Transverse colon (tissue), 4 donors: ENCODE results near the gene GNB4. TPM values are rescaled to one million over a fixed set of nuclear protein-coding genes. Genes with fewer than 3 reads are reported as not detected.

Source experiments
- DNase-seq: peaks from one replicate; pipeline ENCODE4 v3.0.0-alpha.2; 2019
- H3K27ac ChIP-seq, 4 donors: fragments of 200-600 bp; sonication (generic); 2 replicates each; pipeline ENCODE4 v1.5.1; 2016 to 2018; ENCODE audit warnings: inconsistent platforms in 4 of 4
- H3K27me3 ChIP-seq: fragments of 200-600 bp; sonication (generic); 2 replicates; pipeline ENCODE4 v1.5.1; 2017; ENCODE audit warnings: inconsistent platforms
- H3K36me3 ChIP-seq, 4 donors: fragments of 200-600 bp; sonication (generic); 2 replicates each; pipeline ENCODE4 v1.5.1; 2017 to 2019; ENCODE audit warnings: inconsistent platforms in 4 of 4
- H3K4me1 ChIP-seq, 4 donors: fragments of 200-600 bp; sonication (generic); 2 replicates each; pipeline ENCODE4 v1.5.1; 2017 to 2020; ENCODE audit warnings: inconsistent platforms in 4 of 4
- H3K4me3 ChIP-seq, 4 donors: fragments of 200-600 bp; sonication (generic); 1 replicate in 1 of 4; 2 replicates in 3 of 4; pipeline versions ENCODE4 v1.5.1 to v1.6.1; 2017 to 2019; ENCODE audit warnings: inconsistent platforms in 4 of 4
- H3K9me3 ChIP-seq, 2 donors: fragments of 200-600 bp; sonication (generic); 2 replicates each; pipeline ENCODE4 v1.5.1; 2017 to 2019; ENCODE audit warnings: inconsistent platforms in 2 of 2
- EP300 ChIP-seq: sonication (generic); formaldehyde crosslinking; IDR thresholded peaks from one replicate; pipeline ENCODE4 v1.6.1; 2017; ENCODE audit warnings: antibody characterized with exemption, low read depth
- POLR2A ChIP-seq: fragments of 450-650 bp; IDR thresholded peaks from one replicate; pipeline ENCODE4 v1.6.1; 2016; ENCODE audit warnings: antibody characterized with exemption, mild to moderate bottlenecking, moderate library complexity
- POLR2AphosphoS5 ChIP-seq, 3 donors: sonication (generic); formaldehyde crosslinking; IDR thresholded peaks; one replicate each; pipeline ENCODE4 v1.6.1; 2016; ENCODE audit warnings: antibody characterized with exemption in 3 of 3
- WGBS, 2 donors: methylation state at CpG; one replicate each; pipeline ENCODE4 v1.1.5; 2018; ENCODE audit warnings: low coverage in 1 of 2; 5-methylcytosine and 5-hydroxymethylcytosine counted together
- in situ Hi-C, 4 donors: fragments of 200-750 bp; cut with MboI; loops; one replicate each; pipeline versions ENCODE4 v1.15.0 to v1.15.1; 2017; ENCODE audit warnings: low sequenced_read_pairs in 3 of 4, low pct_ligation_motif_present in 1 of 4, low pct_unique_long_range_greater_than_20kb in 1 of 4
- intact Hi-C: fragments of 100-400 bp; cut with DNase I; formaldehyde crosslinking; loops from one replicate; pipeline ENCODE4 v1.15.1; 2023; ENCODE audit warnings: low total_unique reads
- total RNA-seq, 4 donors: library from RNA; depleted of rRNA; stranded (reverse); fragments of >200 nt; gene quantifications; one replicate each; pipeline ENCODE4 v1.1.0, GENCODE V29; 2016
- TF ChIP-seq, protein P1 (sequence below), 5 experiments: fragments of 200-600 bp in 3 of 5; fragments of 450-650 bp in 2 of 5; sonication (generic) in 3 of 5; IDR thresholded peaks; 1 replicate in 2 of 5; 2 replicates in 3 of 5; pipeline ENCODE4 v1.5.1; 2016 to 2017; ENCODE audit warnings: antibody characterized with exemption in 5 of 5, inconsistent platforms in 3 of 5, mild to moderate bottlenecking in 2 of 5, moderate library complexity in 1 of 5

Gene GNB4
- total RNA-seq, 4 donors from 2014 or later, result 9.0 to 11.6 (median 10.2) TPM

DNA sequence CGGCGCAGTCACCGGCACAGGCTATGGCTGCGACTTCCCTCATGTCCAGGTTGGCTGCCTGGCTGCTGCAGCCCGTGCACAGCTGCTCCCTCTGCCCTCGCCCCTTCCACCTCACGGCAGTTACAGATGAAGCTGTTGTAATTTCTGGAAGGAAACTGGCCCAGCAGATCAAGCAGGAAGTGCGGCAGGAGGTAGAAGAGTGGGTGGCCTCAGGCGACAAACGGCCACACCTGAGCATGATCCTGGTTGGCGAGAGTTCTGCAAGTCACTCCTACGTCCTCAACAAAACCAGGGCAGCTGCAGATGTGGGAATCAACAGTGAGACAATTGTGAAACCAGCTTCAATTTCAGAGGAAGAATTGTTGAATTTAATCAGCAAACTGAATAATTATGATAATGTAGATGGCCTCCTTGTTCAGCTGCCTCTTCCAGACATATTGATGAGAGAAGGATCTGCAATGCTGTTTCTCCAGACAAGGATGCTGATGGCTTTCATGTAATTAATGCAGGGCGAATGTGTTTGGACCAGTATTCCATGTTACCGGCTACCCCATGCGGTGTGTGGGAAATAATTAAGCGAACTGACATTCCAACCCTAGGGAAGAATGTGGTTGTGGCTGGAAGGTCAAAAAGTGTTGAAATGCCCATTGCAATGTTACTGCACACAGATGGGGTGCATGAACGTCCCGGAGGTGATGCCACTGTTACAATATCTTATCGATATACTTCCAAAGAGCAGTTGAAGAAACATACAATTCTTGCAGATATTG, 13.2 kb upstream of the GNB4 start:
- no peak overlapping the region for H3K27ac ChIP-seq
- no peaks in the 10 kb centered on the region for H3K9me3 ChIP-seq
- 58 to 62% methylated on average over 16 to 19 of the region's 19 CpGs for WGBS, 2 donors
- in situ Hi-C loops, result no loop called here
- H3K4me3 ChIP-seq, result no peak overlapping the region
- H3K27me3 ChIP-seq, result no peaks in the 10 kb centered on the region
- intact Hi-C loops, result no loop called here
- no peaks in the 10 kb centered on the region for H3K4me1 ChIP-seq
- DNase-seq, result no peak
- TF ChIP-seq POLR2A (no peak), POLR2AphosphoS5 (IDR thresholded peaks at IDR 0.05) (no peak), EP300 (no peak)
- TF ChIP-seq, protein P1, sequence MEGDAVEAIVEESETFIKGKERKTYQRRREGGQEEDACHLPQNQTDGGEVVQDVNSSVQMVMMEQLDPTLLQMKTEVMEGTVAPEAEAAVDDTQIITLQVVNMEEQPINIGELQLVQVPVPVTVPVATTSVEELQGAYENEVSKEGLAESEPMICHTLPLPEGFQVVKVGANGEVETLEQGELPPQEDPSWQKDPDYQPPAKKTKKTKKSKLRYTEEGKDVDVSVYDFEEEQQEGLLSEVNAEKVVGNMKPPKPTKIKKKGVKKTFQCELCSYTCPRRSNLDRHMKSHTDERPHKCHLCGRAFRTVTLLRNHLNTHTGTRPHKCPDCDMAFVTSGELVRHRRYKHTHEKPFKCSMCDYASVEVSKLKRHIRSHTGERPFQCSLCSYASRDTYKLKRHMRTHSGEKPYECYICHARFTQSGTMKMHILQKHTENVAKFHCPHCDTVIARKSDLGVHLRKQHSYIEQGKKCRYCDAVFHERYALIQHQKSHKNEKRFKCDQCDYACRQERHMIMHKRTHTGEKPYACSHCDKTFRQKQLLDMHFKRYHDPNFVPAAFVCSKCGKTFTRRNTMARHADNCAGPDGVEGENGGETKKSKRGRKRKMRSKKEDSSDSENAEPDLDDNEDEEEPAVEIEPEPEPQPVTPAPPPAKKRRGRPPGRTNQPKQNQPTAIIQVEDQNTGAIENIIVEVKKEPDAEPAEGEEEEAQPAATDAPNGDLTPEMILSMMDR (IDR thresholded peaks at IDR 0.05), result no peak
- H3K36me3 ChIP-seq, result no peaks in the 10 kb centered on the region

DNA sequence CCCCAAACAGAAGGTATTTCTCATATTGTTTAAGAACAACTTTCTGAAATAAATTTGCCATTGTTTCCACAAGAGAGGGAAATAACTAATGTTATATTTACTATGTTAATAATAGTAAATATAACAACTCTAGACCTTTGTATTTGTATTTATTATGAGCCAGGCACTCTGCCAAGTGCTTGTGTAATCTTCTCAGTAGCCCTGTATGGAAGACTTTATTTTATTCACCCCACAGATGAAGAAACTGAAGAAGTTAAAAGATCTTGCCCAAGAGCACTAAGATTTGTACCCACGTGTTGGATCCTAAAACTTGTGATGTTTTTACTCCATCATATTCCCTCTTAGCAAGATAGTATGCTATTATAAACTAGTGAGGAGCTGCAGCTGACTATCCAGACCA, 12.0 kb upstream of the GNB4 start:
- H3K9me3 ChIP-seq, result no peaks in the 10 kb centered on the region
- TF ChIP-seq POLR2A, result no peak
- no peak for TF ChIP-seq POLR2AphosphoS5 (IDR thresholded peaks at IDR 0.05)
- TF ChIP-seq, protein P1 (IDR thresholded peaks at IDR 0.05), result no peak
- TF ChIP-seq EP300, result no peak
- in situ Hi-C loops (no loop called here), intact Hi-C loops (no loop called here)
- H3K27ac ChIP-seq, result no peak overlapping the region
- no peak for DNase-seq
- H3K27me3 ChIP-seq, result no peaks in the 10 kb centered on the region
- no peaks in the 10 kb centered on the region for H3K4me1 ChIP-seq
- no peaks in the 10 kb centered on the region for H3K36me3 ChIP-seq
- 25 to 33% methylated on average over 1 of the region's 1 CpG for WGBS, 2 donors
- no peak overlapping the region for H3K4me3 ChIP-seq

- Histone ChIP-seq H3K9me3 (no peaks in the 10 kb centered on the region), H3K27ac (no peak overlapping the region), H3K36me3 (no peaks in the 10 kb centered on the region), H3K4me3 (no peak overlapping the region), H3K4me1 (no peaks in the 10 kb centered on the region), H3K27me3 (no peaks in the 10 kb centered on the region)
- in situ Hi-C loops (no loop called here), intact Hi-C loops (no loop called here)
- no peak for DNase-seq
- no peak for TF ChIP-seq POLR2AphosphoS5 (IDR thresholded peaks at IDR 0.05)
Observed at GRCh38 chr3:179460260-179460659, 9.0 kb upstream of the GNB4 start.

DNA sequence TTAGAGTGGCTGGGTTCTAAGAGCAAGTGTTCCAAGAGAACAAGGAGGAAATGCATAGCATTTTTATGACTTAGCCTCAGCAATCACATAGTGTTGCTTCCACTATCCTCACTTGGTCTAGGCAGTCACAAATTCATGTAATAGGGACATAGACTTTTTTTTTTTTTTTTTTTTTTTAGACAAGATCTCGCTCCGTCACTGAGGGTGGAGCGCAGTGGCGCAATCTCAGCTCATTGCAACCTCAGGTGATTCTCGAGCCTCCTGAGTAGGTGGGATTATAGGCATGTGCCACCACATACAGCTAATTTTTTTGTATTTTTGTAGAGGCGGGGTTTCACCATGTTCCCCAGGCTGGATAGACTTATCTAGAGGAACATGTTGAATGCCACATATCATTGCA, 4.7 kb upstream of the GNB4 start:
- H3K4me1 ChIP-seq, result peaks cover 0 to 14% (median 8%) of the 10 kb centered on the region in 4 donors
- TF ChIP-seq POLR2AphosphoS5 (IDR thresholded peaks at IDR 0.05) (no peak), POLR2A (no peak), EP300 (no peak)
- TF ChIP-seq, protein P1 (IDR thresholded peaks at IDR 0.05), result no peak
- WGBS, 2 donors, result 71 to 95% methylated on average over 1 to 6 of the region's 6 CpGs
- intact Hi-C loops (no loop called here), in situ Hi-C loops (no loop called here)
- no peak for DNase-seq
- H3K9me3 ChIP-seq, result no peaks in the 10 kb centered on the region
- no peaks in the 10 kb centered on the region for H3K36me3 ChIP-seq
- H3K4me3 ChIP-seq, result no peak overlapping the region
- H3K27me3 ChIP-seq, result peaks cover 12% of the 10 kb centered on the region
- no peak overlapping the region for H3K27ac ChIP-seq
